B cell (primary cell): ENCODE results near the gene COL6A5.

Experiments
- CTCF ChIP-seq: fragments of 200-600 bp; IDR thresholded peaks from one replicate; pipeline ENCODE4 v1.8.0; 2022; ENCODE audit warnings: antibody characterized with exemption, mild to moderate bottlenecking
- EZH2 ChIP-seq: IDR thresholded peaks from 2 replicates; pipeline ENCODE4 v1.6.1; 2012; ENCODE audit warnings: borderline replicate concordance, low read depth, mild to moderate bottlenecking, moderate library complexity, low read length; ENCODE audit not compliant: insufficient read depth, poor library complexity, severe bottlenecking

DNA sequence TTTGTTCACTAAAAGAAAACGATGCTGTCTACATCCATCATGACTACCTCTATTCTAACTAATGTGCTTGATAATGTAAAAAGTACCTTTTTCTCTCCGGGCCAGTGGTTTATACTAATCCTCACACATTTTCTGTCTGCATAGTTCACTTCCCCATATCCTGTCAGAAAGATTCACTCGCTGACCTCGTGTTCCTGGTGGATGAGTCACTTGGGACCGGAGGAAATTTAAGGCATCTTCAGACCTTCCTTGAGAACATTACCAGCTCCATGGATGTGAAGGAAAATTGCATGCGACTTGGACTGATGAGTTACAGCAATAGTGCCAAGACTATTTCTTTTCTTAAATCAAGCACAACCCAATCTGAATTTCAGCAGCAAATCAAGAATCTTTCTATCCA, 33.8 kb downstream of the COL6A5 start:
- TF ChIP-seq CTCF: no peak
- no peak for TF ChIP-seq EZH2
